ENCODE data around the gene TMEM184A.

DNA sequence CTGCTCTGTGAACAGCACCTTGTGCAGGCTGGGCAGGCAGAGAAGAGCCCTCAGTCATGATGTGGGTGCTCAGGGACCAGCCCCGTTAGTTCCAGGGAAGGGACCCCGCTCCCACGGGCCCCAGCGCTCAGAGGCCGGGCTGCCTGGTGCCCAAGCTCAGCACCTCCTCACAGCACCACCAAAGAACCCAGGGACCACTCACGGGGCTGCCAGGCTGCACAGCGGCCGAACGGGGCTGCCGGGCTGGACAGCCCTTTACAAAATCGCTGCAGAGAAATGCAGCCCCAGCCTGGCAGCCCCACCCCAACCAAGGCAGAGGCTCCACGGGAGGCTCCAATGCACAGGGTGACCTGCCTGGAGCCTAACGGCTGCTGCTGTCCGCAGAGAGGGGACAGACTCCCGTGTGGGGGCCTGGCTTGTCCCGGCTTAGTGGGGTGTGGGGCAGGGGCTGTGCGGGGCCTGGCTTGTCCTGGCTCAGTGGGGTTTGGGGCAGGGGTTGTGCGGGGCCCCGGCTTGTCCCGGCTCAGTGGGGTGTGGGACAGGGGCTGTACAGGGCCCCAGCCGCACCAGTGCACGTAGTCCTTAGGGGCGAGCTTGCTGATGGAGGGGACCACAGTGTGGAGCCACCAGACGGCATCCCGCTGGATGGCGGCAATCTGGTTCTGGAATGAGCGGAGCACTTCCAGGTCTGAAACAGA lies 61.0 kb downstream of the TMEM184A start:
- TF ChIP-seq, protein P1, sequence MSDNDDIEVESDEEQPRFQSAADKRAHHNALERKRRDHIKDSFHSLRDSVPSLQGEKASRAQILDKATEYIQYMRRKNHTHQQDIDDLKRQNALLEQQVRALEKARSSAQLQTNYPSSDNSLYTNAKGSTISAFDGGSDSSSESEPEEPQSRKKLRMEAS (IDR thresholded peaks at IDR 0.05; ENCODE audit: low read depth, low read length), result no peak
- no peak for TF ChIP-seq CTCF (IDR thresholded peaks at IDR 0.05 in 2 of 3, conservative IDR thresholded peaks at IDR 0.05 in 1 of 3; ENCODE audit: control insufficient read depth in 2 of 3, extremely low read depth in 1 of 3, insufficient read depth in 1 of 3, low read depth in 3 of 3, low read length in 3 of 3)
- TF ChIP-seq MXI1 (IDR thresholded peaks at IDR 0.05; ENCODE audit: low read depth, low read length), result no peak
- no peak for TF ChIP-seq CBX3 (IDR thresholded peaks at IDR 0.05; ENCODE audit: borderline replicate concordance, low read depth)
- TF ChIP-seq ETV6 (conservative IDR thresholded peaks at IDR 0.05 in 1 of 2, IDR thresholded peaks at IDR 0.05 in 1 of 2; ENCODE audit: borderline replicate concordance in 1 of 2, low read depth in 1 of 2), result no peak
- TF ChIP-seq CHD2 (IDR thresholded peaks at IDR 0.05; ENCODE audit: borderline replicate concordance, low read depth, low read length), result no peak
- no peak for TF ChIP-seq TCF12 (IDR thresholded peaks at IDR 0.05; ENCODE audit: low read depth, low read length)

All from GM12878 (cell line).